H1 (cell line): ENCODE results near the gene ZBTB44. TPM values are rescaled to one million over a fixed set of nuclear protein-coding genes. Genes with fewer than 3 reads are reported as not detected.

Source experiments
- CTCF ChIA-PET: fragments of 300-600 bp; sonication (Branson Sonifier 250); formaldehyde crosslinking; loops from one replicate; lab custom pipeline; 2021; ENCODE audit not compliant: partially characterized antibody; lab: Charles Lee
- POLR2A ChIA-PET: fragments of 300-600 bp; sonication (Branson Sonifier 250); formaldehyde crosslinking; loops from one replicate; lab custom pipeline; 2021; ENCODE audit warnings: inconsistent platforms; ENCODE audit not compliant: partially characterized antibody; lab: Charles Lee
- DNase-seq, 2 experiments: peaks; one replicate each; pipeline versions ENCODE4 v3.0.0 to v3.0.0-alpha.2; 2010 to 2022; ENCODE audit warnings: low spot score in 2 of 2, low read depth in 1 of 2, mixed read lengths in 1 of 2
- FAIRE-seq: peaks from 2 replicates; lab custom pipeline; 2011; peaks lifted over from hg19 to GRCh38; lab: Jason Lieb, UNC
- H2AFZ ChIP-seq: 2 replicates; pipeline ENCODE4 v1.8.1; 2012; ENCODE audit warnings: low read length, inconsistent platforms
- H2AK5ac ChIP-seq: 2 replicates; pipeline ENCODE4 v1.6.1; 2013; ENCODE audit warnings: low read depth, low read length
- H2BK120ac ChIP-seq: replicated peaks from 2 replicates; pipeline ENCODE3; 2013; ENCODE audit warnings: low read depth, low read length, inconsistent platforms
- H2BK12ac ChIP-seq: 2 replicates; pipeline ENCODE4 v1.6.1; 2013; ENCODE audit warnings: low read depth, low read length
- H2BK15ac ChIP-seq: 2 replicates; pipeline ENCODE4 v1.6.1; 2013; ENCODE audit warnings: low read length
- H2BK20ac ChIP-seq: 2 replicates; pipeline ENCODE4 v1.6.1; 2013; ENCODE audit warnings: low read length
- H2BK5ac ChIP-seq: 2 replicates; pipeline ENCODE4 v1.6.1; 2013; ENCODE audit warnings: low read depth, low read length
- H3K14ac ChIP-seq: 2 replicates; pipeline ENCODE4 v1.6.1; 2013; ENCODE audit warnings: inconsistent platforms; ENCODE audit not compliant: insufficient read length
- H3K18ac ChIP-seq: 2 replicates; pipeline ENCODE4 v1.6.1; 2013; ENCODE audit warnings: low read length; ENCODE audit errors: extremely low read depth
- H3K23ac ChIP-seq: 2 replicates; pipeline ENCODE4 v1.6.1; 2013; ENCODE audit warnings: inconsistent platforms; ENCODE audit not compliant: insufficient read length
- H3K23me2 ChIP-seq: 2 replicates; pipeline ENCODE4 v1.6.1; 2013; ENCODE audit warnings: low read depth, low read length
- H3K27ac ChIP-seq: 2 replicates; pipeline ENCODE4 v1.6.1; 2011; ENCODE audit warnings: low read depth, low read length, inconsistent platforms
- H3K27me3 ChIP-seq, 4 experiments: replicated peaks in 1 of 4; 1 replicate in 1 of 4; 2 replicates in 3 of 4; pipeline versions ENCODE4 v1.6.1 to v1.8.1; 2011 to 2013; ENCODE audit warnings: low read length in 3 of 4, mild to moderate bottlenecking in 3 of 4, inconsistent platforms in 2 of 4, mixed read lengths in 2 of 4, moderate library complexity in 1 of 4; ENCODE audit not compliant: control insufficient read depth in 3 of 4, insufficient read depth in 3 of 4; ENCODE audit errors: extremely low read depth in 1 of 4
- H3K36me3 ChIP-seq, 4 experiments: 2 replicates each; pipeline versions ENCODE4 v1.6.1 to v1.8.1; 2011 to 2013; ENCODE audit warnings: mild to moderate bottlenecking in 4 of 4, low read length in 3 of 4, moderate library complexity in 2 of 4, control low read depth in 1 of 4, inconsistent platforms in 1 of 4; ENCODE audit not compliant: insufficient read depth in 4 of 4, control insufficient read depth in 2 of 4
- H3K4ac ChIP-seq: replicated peaks from 2 replicates; pipeline ENCODE3; 2013; ENCODE audit warnings: low read length, low read depth, mixed read lengths, inconsistent platforms; ENCODE audit not compliant: insufficient read length
- H3K4me1 ChIP-seq, 4 experiments: replicated peaks in 1 of 4; 1 replicate in 1 of 4; 2 replicates in 3 of 4; pipeline versions ENCODE4 v1.6.1 to v1.8.1; 2011 to 2013; ENCODE audit warnings: low read length in 3 of 4, inconsistent platforms in 2 of 4, mixed read lengths in 1 of 4; ENCODE audit not compliant: insufficient read depth in 4 of 4, control insufficient read depth in 3 of 4
- H3K4me2 ChIP-seq, 2 experiments: 2 replicates each; pipeline versions ENCODE4 v1.6.1 to v1.8.1; 2011 to 2013; ENCODE audit warnings: low read depth in 2 of 2, low read length in 2 of 2, control low read depth in 1 of 2, inconsistent platforms in 1 of 2, mild to moderate bottlenecking in 1 of 2; ENCODE audit not compliant: insufficient read depth in 1 of 2
- H3K4me3 ChIP-seq, 4 experiments: fragments of 200-600, 300-600 bp in 1 of 4; sonication (generic), shearing (Covaris generic), sonication (Bioruptor Twin) in 1 of 4; 2 replicates each; pipeline versions ENCODE4 v1.5.1 to v1.8.1; 2011 to 2016; ENCODE audit warnings: low read length in 4 of 4, low read depth in 3 of 4, control low read depth in 2 of 4, inconsistent platforms in 2 of 4, mild to moderate bottlenecking in 2 of 4, mixed read lengths in 1 of 4, moderate library complexity in 1 of 4; ENCODE audit not compliant: insufficient read depth in 2 of 4; ENCODE audit errors: extremely low read depth in 1 of 4
- H3K56ac ChIP-seq: replicated peaks from 2 replicates; pipeline ENCODE3; 2013; ENCODE audit warnings: low read depth, mild to moderate bottlenecking, mixed read lengths, low read length, inconsistent platforms; ENCODE audit not compliant: insufficient read length
- H3K79me1 ChIP-seq: 2 replicates; pipeline ENCODE4 v1.6.1; 2013; ENCODE audit warnings: low read depth, low read length, control low read depth
- H3K79me2 ChIP-seq, 2 experiments: 2 replicates each; pipeline versions ENCODE4 v1.6.1 to v1.8.1; 2012 to 2013; ENCODE audit warnings: low read length in 2 of 2, mild to moderate bottlenecking in 2 of 2, inconsistent platforms in 1 of 2; ENCODE audit not compliant: insufficient read depth in 2 of 2, control insufficient read depth in 1 of 2
- H3K9ac ChIP-seq, 4 experiments: replicated peaks in 1 of 4; 1 replicate in 1 of 4; 2 replicates in 3 of 4; pipeline versions ENCODE4 v1.6.1 to v1.8.1; 2011 to 2013; ENCODE audit warnings: low read depth in 3 of 4, low read length in 3 of 4, control low read depth in 2 of 4, mild to moderate bottlenecking in 2 of 4, moderate library complexity in 2 of 4, inconsistent platforms in 1 of 4; ENCODE audit errors: extremely low read depth in 1 of 4
- H3K9me3 ChIP-seq, 2 experiments: 2 replicates each; pipeline versions ENCODE4 v1.6.1 to v1.8.1; 2012 to 2013; ENCODE audit warnings: mild to moderate bottlenecking in 2 of 2, moderate library complexity in 2 of 2, control low read depth in 1 of 2, inconsistent platforms in 1 of 2, low read depth in 1 of 2, low read length in 1 of 2, mixed read lengths in 1 of 2; ENCODE audit not compliant: insufficient read depth in 2 of 2
- H4K20me1 ChIP-seq, 2 experiments: replicated peaks in 1 of 2; 2 replicates each; pipeline versions ENCODE3 to v1.8.1; 2011 to 2013; ENCODE audit warnings: inconsistent platforms in 2 of 2, low read length in 2 of 2, mild to moderate bottlenecking in 1 of 2; ENCODE audit not compliant: insufficient read depth in 2 of 2, control insufficient read depth in 1 of 2
- H4K5ac ChIP-seq: 2 replicates; pipeline ENCODE4 v1.6.1; 2013; ENCODE audit warnings: low read length, low read depth, mixed read lengths, inconsistent platforms; ENCODE audit not compliant: insufficient read length
- H4K8ac ChIP-seq: 2 replicates; pipeline ENCODE4 v1.8.0; 2013; ENCODE audit warnings: mild to moderate bottlenecking, moderate library complexity, low read length, inconsistent platforms; ENCODE audit not compliant: insufficient read depth; ENCODE audit errors: extremely low read depth
- H4K91ac ChIP-seq: replicated peaks from 2 replicates; pipeline ENCODE3; 2013; ENCODE audit warnings: low read length, mixed read lengths, inconsistent platforms; ENCODE audit not compliant: insufficient read length
- CTCF ChIP-seq, 3 experiments: IDR thresholded peaks; 1 replicate in 2 of 3; 2 replicates in 1 of 3; pipeline versions ENCODE4 v1.5.1 to v1.6.1; 2011; ENCODE audit warnings: low read length in 3 of 3, mild to moderate bottlenecking in 3 of 3, inconsistent platforms in 2 of 3, low read depth in 1 of 3, moderate library complexity in 1 of 3; ENCODE audit not compliant: insufficient read depth in 1 of 3; ENCODE audit errors: control extremely low read depth in 1 of 3
- GABPA ChIP-seq: IDR thresholded peaks from 2 replicates; pipeline ENCODE4 v1.6.1; 2011; ENCODE audit warnings: mild to moderate bottlenecking, low read length, moderate library complexity, borderline replicate concordance; ENCODE audit not compliant: insufficient read depth
- MAFK ChIP-seq: IDR thresholded peaks from 2 replicates; pipeline ENCODE4 v1.6.1; 2012; ENCODE audit warnings: low read depth, mild to moderate bottlenecking, improper control_type of control experiment, low read length
- POLR2A ChIP-seq, 2 experiments: IDR thresholded peaks; 1 replicate in 1 of 2; 2 replicates in 1 of 2; pipeline ENCODE4 v1.6.1; 2011; ENCODE audit warnings: low read depth in 2 of 2, low read length in 2 of 2, mild to moderate bottlenecking in 2 of 2; ENCODE audit errors: control extremely low read depth in 1 of 2
- RFX5 ChIP-seq: IDR thresholded peaks from 2 replicates; pipeline ENCODE4 v1.6.1; 2011; ENCODE audit warnings: low read depth, low read length, improper control_type of control experiment, borderline replicate concordance
- SIN3A ChIP-seq, 2 experiments: IDR thresholded peaks in 1 of 2; conservative IDR thresholded peaks in 1 of 2; 2 replicates each; pipeline ENCODE4 v1.6.1; 2011 to 2012; ENCODE audit warnings: low read length in 2 of 2, improper control_type of control experiment in 1 of 2, low read depth in 1 of 2, mild to moderate bottlenecking in 1 of 2
- SIRT6 ChIP-seq: IDR thresholded peaks from one replicate; pipeline ENCODE4 v1.7.1; 2012; ENCODE audit warnings: low read length, inconsistent platforms
- SRF ChIP-seq: IDR thresholded peaks from 2 replicates; pipeline ENCODE4 v1.6.1; 2011; ENCODE audit warnings: mild to moderate bottlenecking, low read depth, low read length, moderate library complexity
- TCF12 ChIP-seq: IDR thresholded peaks from 2 replicates; pipeline ENCODE4 v1.6.1; 2011; ENCODE audit warnings: low read depth, mild to moderate bottlenecking, low read length
- TEAD4 ChIP-seq: IDR thresholded peaks from 2 replicates; pipeline ENCODE4 v1.6.1; 2012; ENCODE audit warnings: low read depth, low read length, inconsistent platforms, mixed read lengths
- USF2 ChIP-seq: IDR thresholded peaks from 2 replicates; pipeline ENCODE4 v1.6.1; 2011; ENCODE audit warnings: low read length, improper control_type of control experiment
- WGBS, 2 experiments: shearing (Covaris generic) in 1 of 2; methylation state at CpG; one replicate each; pipeline versions ENCODE4 v1.1.6 to v1.1.7; 2013 to 2015; ENCODE audit warnings: low lambda C conversion rate in 2 of 2, mixed read lengths in 2 of 2, inconsistent platforms in 1 of 2, low coverage in 1 of 2, missing lambda C conversion rate in 1 of 2; ENCODE audit not compliant: insufficient replicate concordance in 2 of 2, insufficient coverage in 1 of 2, insufficient read length in 1 of 2; ENCODE audit errors: extremely low coverage in 1 of 2, missing lambda C conversion rate in 1 of 2; 5-methylcytosine and 5-hydroxymethylcytosine counted together
- polyA plus RNA-seq, 7 experiments: library from polyadenylated mRNA; depleted of rRNA in 3 of 7; stranded (reverse) in 5 of 7; unstranded in 2 of 7; fragments of >200 nt in 5 of 7; fragments of 200-250 nt in 2 of 7; gene quantifications; 1 replicate in 5 of 7; 2 replicates in 1 of 7; 4 replicates in 1 of 7; pipeline versions ENCODE4 v1.2.1 to v1.2.3, GENCODE V29; 2011 to 2013; ENCODE audit warnings: missing spikeins in 2 of 7, mixed read lengths in 2 of 7
- total RNA-seq: library from RNA; stranded (reverse); fragmentation: NEBNext Ultra II Directional; extraction: Animal tissue kit (Norgen Biotek cat#: 25700); gene quantifications from 2 replicates; pipeline ENCODE4 v1.2.1, GENCODE V29; 2021

The ZBTB44 gene
- total and polyA plus RNA-seq, 2 of the 8 experiments (the other 6 are each of a cell fraction or from before 2014, with no cell fraction given): 37.2 to 158 TPM

- Histone ChIP-seq H3K23me2 (no peaks in the 10 kb centered on the region), H2BK15ac (no peak overlapping the region), H2BK120ac (no peak overlapping the region), H3K14ac (no peak overlapping the region), H4K20me1 (peaks cover 1 to 3% of the 10 kb centered on the region in 2 experiments), H3K4me1 (peaks cover 0 to 16% (median 5%) of the 10 kb centered on the region in 4 experiments; a peak in 5 of 7 replicates), H3K79me1 (peaks cover 3% of the 10 kb centered on the region; the same call in 1 of the 2 replicates), H3K27me3 (no peaks in the 10 kb centered on the region), H3K9me3 (no peaks in the 10 kb centered on the region), H3K23ac (no peak overlapping the region), H3K27ac (no peak overlapping the region), H3K4me3 (no peak overlapping the region), H2BK20ac (no peak overlapping the region), H2AFZ (no peak overlapping the region), H3K36me3 (no peaks in the 10 kb centered on the region; a peak in 3 of 8 replicates), H2AK5ac (no peak overlapping the region), H2BK12ac (no peak overlapping the region), H3K4ac (no peak overlapping the region), H3K18ac (no peak overlapping the region), H3K79me2 (peaks cover 6 to 97% of the 10 kb centered on the region in 2 experiments; a peak in 3 of 4 replicates), H3K56ac (no peak overlapping the region), H4K5ac (no peak overlapping the region), H3K9ac (no peak overlapping the region), H4K8ac (no peak overlapping the region), H2BK5ac (no peak overlapping the region), H3K4me2 (no peak overlapping the region), H4K91ac (no peak overlapping the region)
- DNase-seq (no peak), FAIRE-seq (no peak)
- ChIA-PET POLR2A (interaction anchor here (0.6 to 1.3 kb wide), 4 partner anchors 10 to 126 kb away, joined by 3 read pairs; no protein-coding TSS in a partner anchor), CTCF (interaction anchor here (0.6 kb wide), 1 partner anchor 130 kb away, joined by 5 read pairs; no protein-coding TSS in a partner anchor)
- WGBS, 2 experiments: 84% methylated on average over 1 of the region's 1 CpG; no CpG with 5 or more reads in 1 of the 2 experiments
- TF ChIP-seq SRF (no peak), POLR2A (IDR thresholded peaks at IDR 0.05; ENCODE audit: control extremely low read depth in 1 of 2, low read depth in 2 of 2, low read length in 2 of 2) (no peak), USF2 (no peak), TCF12 (no peak), RFX5 (no peak), TEAD4 (no peak), CTCF (IDR thresholded peaks at IDR 0.05; ENCODE audit: control extremely low read depth in 1 of 3, insufficient read depth in 1 of 3, low read depth in 1 of 3, low read length in 3 of 3) (no peak), MAFK (no peak), GABPA (no peak), SIN3A (conservative IDR thresholded peaks at IDR 0.05 in 1 of 2, IDR thresholded peaks at IDR 0.05 in 1 of 2; ENCODE audit: low read depth in 1 of 2, low read length in 2 of 2) (no peak), SIRT6 (no peak)
Measured at GRCh38 chr11:130300567-130300966, 14.2 kb downstream of the ZBTB44 start.
